ENCODE measurements around the gene INTS14.

Gene INTS14

GRCh38 chr15:65533057-65533756 lies 77.7 kb downstream of the INTS14 start:
- DNase-seq (ENCODE audit: low read depth in 3 of 3, low spot score in 1 of 3) = no peak

- DNase-seq (ENCODE audit: low read depth in 3 of 3, low spot score in 1 of 3) = no peak
Observed at GRCh38 chr15:65532738-65533051, 78.2 kb downstream of the INTS14 start.

- peak; percentile 65 to 93 (median 78) for DNase-seq (ENCODE audit: low read depth in 3 of 3, low spot score in 1 of 3)
Observed at GRCh38 chr15:65530318-65531111, 80.4 kb downstream of the INTS14 start, which contains the start of gene HACD3. HACD3 (plus strand) TSS chr15:65530463; CDS start chr15:65530632, 169 bp downstream.

GRCh38 chr15:65529762-65530317 lies 81.1 kb downstream of the INTS14 start:
- no peak for DNase-seq (ENCODE audit: low read depth in 3 of 3, low spot score in 1 of 3)

All from stimulated activated CD4-positive, alpha-beta T cell treated with anti-CD3 and anti-CD28 coated beads, TNF-alpha, amount 100 ng/mL, for 1 hour (primary cell).